ENCODE data around the gene MTMR1.

The MTMR1 gene

DNA sequence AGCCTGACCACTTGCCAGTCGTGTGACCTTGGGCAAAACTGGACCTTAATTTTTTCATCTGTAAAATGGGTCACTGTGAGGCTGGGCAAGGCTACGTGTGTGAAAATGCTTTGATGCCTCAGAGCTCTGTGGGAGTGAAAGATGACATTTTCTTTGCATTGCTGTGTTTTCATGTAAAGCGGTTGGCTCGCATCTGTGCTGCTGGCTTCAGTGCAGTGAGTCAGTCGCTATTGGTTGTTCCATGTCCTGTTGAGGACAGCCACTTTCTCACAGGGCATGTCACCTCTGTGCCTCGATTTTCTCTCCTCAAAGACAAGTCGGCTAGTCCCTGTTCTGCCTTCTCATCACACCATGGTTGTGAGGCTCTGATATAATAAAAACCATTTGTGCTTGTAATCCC lies 4.4 kb downstream of the MTMR1 start:
- no peak for DNase-seq (ENCODE audit: low read depth)

GRCh38 chrX:150698981-150699380 lies 5.8 kb downstream of the MTMR1 start:
- no peak for DNase-seq (ENCODE audit: low read depth)

- no peak for DNase-seq (ENCODE audit: low read depth)
Measured at GRCh38 chrX:150700107-150700506, 6.9 kb downstream of the MTMR1 start.

GRCh38 chrX:150701377-150701776 lies 8.2 kb downstream of the MTMR1 start:
- DNase-seq (ENCODE audit: low read depth), result no peak

GRCh38 chrX:150702966-150703694 lies 9.9 kb downstream of the MTMR1 start:
- DNase-seq (ENCODE audit: low read depth), result no peak

DNA sequence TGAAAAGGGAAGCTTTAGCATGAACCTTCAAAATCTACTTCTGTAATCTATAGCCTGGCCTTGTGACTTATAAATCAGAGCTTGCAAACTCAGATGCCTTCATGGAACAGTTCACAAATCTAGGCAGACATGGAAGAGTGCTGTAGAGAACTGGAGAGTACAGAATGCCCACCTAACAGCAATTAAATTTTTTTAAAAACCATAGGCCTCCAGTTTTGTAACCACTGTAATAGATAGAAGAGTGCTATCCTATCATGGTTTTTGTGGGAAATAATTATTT lies 10.4 kb downstream of the MTMR1 start:
- DNase-seq (ENCODE audit: low read depth), result no peak

DNA sequence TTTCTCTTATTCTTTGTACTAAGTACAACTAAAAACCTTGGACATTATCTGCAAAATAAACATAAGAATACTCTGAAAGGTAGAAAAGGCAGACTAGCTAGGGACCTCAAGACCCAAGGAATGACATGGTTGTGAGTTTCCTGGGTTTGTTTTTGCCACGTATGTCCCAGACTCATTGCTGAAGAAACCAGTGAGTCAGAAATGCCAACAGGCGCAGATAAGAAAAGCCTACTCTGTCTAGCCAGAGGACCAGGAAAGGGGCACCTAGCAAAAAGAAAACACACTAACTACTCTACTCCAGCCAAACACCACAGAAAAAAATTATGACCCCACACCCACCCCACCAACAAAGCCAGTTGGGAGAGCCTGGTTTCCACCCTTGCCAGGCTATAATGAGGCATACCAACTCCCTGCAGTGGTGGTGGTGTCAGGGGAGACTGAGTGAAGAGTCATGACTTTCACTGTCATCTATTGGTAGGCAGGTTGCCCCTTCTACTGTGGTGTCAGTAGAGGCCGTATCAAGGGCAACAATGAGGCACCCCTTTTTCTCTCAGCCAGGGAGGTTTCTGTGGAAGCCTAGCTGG lies 10.9 kb downstream of the MTMR1 start:
- no peak for DNase-seq (ENCODE audit: low read depth)

- no peak for DNase-seq (ENCODE audit: low read depth)
Measured at GRCh38 chrX:150712619-150713018, 19.4 kb downstream of the MTMR1 start.

DNA sequence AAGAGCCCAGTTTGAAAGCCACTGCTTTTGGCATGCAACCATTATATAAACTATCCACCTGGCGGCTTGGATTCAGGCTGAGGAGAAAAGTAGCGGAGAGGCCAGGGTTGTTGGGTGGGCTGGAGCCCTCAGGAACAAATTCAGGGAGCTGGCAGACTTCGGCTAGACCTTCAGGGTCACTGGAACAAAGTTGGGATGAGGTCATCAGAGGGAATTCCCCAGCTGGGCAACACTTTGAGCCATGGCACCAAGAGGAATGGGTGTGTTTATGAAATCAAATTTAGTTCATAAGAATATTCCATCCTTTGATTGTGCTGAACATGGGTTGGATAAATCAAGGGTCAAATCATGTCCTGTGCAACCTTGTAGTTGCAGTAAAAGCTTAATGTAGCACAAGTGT lies 22.0 kb downstream of the MTMR1 start:
- no peak for DNase-seq (ENCODE audit: low read depth)

GRCh38 chrX:150719621-150720020 lies 26.4 kb downstream of the MTMR1 start:
- no peak for DNase-seq (ENCODE audit: low read depth)

DNA sequence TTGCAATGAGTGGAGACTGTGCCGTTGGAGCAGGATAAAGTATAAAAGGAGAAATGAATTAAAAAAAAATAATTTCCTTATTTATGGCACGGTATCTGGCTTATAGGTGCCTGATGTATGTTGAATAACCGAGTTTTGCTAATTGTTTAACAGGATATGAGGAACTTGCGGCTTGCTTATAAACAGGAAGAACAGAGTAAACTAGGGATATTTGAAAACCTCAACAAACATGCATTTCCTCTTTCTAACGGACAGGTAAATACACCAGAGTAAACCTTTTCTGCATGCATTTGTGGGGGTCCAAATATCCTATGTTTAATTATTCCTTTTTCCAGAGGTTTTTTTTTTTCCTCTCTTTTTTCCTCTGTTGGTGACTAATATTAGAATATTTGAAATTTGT lies 36.8 kb downstream of the MTMR1 start:
- DNase-seq (ENCODE audit: low read depth), result no peak

DNA sequence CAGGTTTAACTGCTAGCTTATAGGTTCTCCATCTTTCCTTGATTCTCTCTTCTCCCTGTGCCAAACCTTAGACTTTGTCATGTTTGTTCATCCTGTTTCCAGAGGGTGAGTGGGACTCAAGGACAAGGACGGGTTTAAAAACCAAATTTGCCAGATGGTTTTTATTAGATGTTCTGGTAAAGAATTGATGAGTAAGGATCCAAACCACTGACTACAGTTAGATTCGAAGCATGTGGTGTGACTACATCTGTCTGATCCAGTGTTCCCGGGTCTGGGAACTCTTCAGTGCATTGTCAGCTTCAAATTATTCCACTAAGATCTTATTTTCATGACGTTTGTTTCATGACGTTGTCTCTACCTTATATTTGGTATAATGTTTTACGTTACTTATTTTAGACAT lies 37.5 kb downstream of the MTMR1 start:
- peak; percentile 48 for DNase-seq (ENCODE audit: low read depth)

- DNase-seq (ENCODE audit: low read depth), result peak; percentile 93
Measured at GRCh38 chrX:150731795-150732194, 38.6 kb downstream of the MTMR1 start.

DNA sequence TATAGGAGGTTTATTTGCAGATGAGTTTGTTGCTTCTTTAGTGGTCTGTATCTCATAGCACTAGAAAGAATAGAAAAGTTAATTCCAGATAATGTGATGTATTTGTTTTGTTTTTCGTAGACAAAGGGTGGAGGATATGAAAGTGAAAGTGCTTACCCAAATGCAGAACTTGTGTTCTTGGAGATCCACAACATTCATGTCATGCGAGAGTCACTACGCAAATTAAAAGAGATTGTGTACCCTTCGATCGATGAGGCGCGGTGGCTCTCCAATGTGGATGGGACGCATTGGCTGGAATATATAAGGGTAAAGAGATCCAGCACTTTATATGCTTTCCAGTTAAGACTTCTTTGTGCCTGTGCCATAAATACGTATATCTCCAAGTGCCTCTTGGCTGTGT lies 43.3 kb downstream of the MTMR1 start:
- DNase-seq (ENCODE audit: low read depth), result no peak

DNA sequence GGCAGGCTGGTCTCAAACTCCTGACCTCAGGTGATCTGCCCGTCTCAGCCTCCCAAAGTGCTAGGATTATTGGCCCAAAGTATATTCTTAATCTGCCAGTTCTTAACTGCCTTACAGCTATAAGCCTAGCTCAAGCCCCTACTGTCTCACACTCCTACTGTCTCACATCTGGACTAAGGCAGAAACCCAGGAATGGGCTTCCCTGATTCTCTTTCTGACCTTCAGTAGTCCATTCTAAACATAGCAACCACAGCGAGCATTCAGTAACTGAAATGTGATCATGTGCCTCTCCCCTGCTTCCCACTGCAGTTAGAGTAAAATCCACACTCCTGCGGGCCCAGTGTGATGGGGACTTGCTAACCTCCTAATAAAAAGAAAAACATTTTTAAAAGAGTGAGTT lies 58.9 kb downstream of the MTMR1 start:
- DNase-seq (ENCODE audit: low read depth), result no peak

- no peak for DNase-seq (ENCODE audit: low read depth)
Measured at GRCh38 chrX:150753357-150753756, 60.2 kb downstream of the MTMR1 start.

DNA sequence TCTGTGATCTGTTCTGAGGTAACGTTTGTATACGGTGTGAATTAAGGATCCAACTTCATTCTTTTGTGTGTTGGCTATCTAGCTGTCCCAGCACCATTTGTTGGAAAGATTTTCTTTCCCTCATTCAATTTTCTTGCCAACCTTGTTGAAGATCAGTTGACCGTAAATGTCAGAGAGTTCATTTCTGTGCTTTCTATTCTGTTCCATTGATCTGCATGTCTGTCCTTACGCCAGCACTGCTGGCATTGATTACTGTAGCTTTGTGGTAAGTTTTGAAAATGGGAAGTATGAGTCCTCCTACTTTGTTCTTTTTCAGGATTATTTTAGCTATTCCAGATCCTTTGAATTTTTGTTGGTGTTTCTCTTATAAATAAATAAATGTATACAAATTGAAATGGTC lies 60.8 kb downstream of the MTMR1 start:
- no peak for DNase-seq (ENCODE audit: low read depth)

GRCh38 chrX:150757371-150757770 lies 64.2 kb downstream of the MTMR1 start:
- no peak for DNase-seq (ENCODE audit: low read depth)

DNA sequence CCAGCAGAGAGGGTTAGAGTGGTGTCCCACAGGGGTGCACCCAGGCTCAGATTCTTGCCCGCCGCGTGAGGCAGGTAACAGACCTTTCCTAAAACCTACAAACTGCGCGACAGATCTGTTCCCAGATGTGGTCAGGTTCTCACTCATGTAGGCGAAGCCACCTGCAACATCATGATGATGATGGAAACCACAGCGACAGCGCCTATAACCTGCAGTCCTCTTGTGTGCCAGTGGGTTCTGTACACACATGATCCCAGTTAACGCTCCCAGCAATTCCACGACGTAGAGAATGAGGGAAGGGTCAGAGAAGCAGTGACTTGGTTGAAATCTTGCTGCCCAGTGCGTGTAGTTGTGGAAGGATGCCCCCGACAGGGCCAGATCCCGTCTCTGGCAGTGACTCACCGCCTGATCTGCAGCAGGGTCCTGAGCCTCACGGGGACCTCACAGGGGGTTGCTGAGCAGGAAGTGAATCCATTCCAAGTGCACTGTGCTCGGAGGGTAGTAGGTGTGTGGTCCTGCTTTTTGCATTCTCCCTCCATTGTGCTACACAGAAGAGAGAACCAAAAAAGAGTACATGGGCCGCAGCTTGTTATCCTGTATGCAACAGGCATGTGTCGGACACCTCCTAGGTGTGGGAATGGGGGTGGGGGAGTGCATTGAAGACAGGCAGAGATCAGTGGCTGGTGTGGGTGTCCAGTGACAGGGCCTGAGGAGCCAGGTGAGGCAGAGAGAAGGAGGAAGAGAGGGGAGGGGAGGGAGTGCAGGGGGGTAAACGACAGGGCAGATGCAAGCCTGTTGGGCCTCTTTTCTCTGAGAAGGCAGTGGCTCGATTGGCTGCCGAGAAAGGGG lies 66.6 kb downstream of the MTMR1 start:
- no peak for DNase-seq (ENCODE audit: low read depth)

- DNase-seq (ENCODE audit: low read depth), result no peak
Measured at GRCh38 chrX:150761176-150761818, 68.1 kb downstream of the MTMR1 start.

DNA sequence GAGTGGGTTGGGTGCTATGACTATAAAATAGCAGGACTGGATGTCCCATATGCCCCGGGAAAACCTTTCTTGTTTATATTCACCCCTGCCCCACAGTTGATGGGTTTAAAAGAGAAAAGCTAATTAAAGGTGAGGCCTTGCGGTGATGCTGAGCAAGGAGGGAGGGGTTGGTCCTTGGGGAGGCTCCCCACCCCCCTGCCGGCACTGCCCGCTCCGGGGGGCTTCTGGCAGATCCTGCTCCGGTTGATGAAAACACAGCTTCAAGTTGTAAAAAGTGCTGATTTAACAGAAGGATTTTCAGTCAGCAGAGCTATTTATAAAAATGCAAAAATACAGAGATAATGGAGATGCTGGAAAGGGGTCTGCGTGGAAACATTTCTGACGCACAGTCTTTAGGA lies 68.6 kb downstream of the MTMR1 start:
- no peak for DNase-seq (ENCODE audit: low read depth)

GRCh38 chrX:150762258-150763165 lies 69.3 kb downstream of the MTMR1 start:
- DNase-seq (ENCODE audit: low read depth), result no peak
